Limb (tissue), 2 donors: ENCODE results near the gene UBASH3A.

ENCODE experiments used
- DNase-seq, 2 donors: peaks; one replicate each; pipeline ENCODE4 v3.0.0-alpha.2; 2016; ENCODE audit errors: extremely low spot score in 2 of 2

The UBASH3A gene

GRCh38 chr21:42403611-42404231, at the start of gene UBASH3A:
UBASH3A (plus strand) TSS chr21:42403902; CDS start chr21:42403946, 44 bp downstream.
- DNase-seq: no peak

GRCh38 chr21:42356046-42356445, 47.7 kb upstream of the UBASH3A start:
- DNase-seq: no peak

GRCh38 chr21:42356650-42357049, 47.1 kb upstream of the UBASH3A start:
- no peak for DNase-seq

GRCh38 chr21:42357307-42357706, 46.4 kb upstream of the UBASH3A start:
- no peak for DNase-seq

GRCh38 chr21:42358261-42358660, 45.4 kb upstream of the UBASH3A start:
- DNase-seq: no peak

GRCh38 chr21:42358937-42359336, 44.8 kb upstream of the UBASH3A start:
- no peak for DNase-seq

GRCh38 chr21:42360317-42360716, 43.4 kb upstream of the UBASH3A start:
- DNase-seq: no peak

- DNase-seq: no peak
These were observed 42.4 kb upstream of the UBASH3A start for GRCh38 chr21:42361286-42361685.

GRCh38 chr21:42362198-42362597, 41.5 kb upstream of the UBASH3A start:
- no peak for DNase-seq

- DNase-seq: no peak
These were observed 41.0 kb upstream of the UBASH3A start for GRCh38 chr21:42362700-42363099.

GRCh38 chr21:42363312-42363711, 40.4 kb upstream of the UBASH3A start:
- DNase-seq: no peak

- no peak for DNase-seq
These were observed 39.3 kb upstream of the UBASH3A start for GRCh38 chr21:42364304-42364865.

GRCh38 chr21:42365770-42366169, 37.9 kb upstream of the UBASH3A start:
- no peak for DNase-seq

- no peak for DNase-seq
These were observed 37.3 kb upstream of the UBASH3A start, which contains the start of gene TFF1 for GRCh38 chr21:42366292-42367010. TFF1 (minus strand) TSS chr21:42366535; CDS start chr21:42366495, 40 bp downstream.

GRCh38 chr21:42367367-42368165, 36.1 kb upstream of the UBASH3A start:
- no peak for DNase-seq

GRCh38 chr21:42369821-42370220, 33.9 kb upstream of the UBASH3A start:
- DNase-seq: no peak

- DNase-seq: no peak
These were observed 32.6 kb upstream of the UBASH3A start for GRCh38 chr21:42370894-42371654.

GRCh38 chr21:42373196-42373907, 30.4 kb upstream of the UBASH3A start:
- DNase-seq: no peak

- DNase-seq: no peak
These were observed 29.7 kb upstream of the UBASH3A start for GRCh38 chr21:42373908-42374455.

GRCh38 chr21:42374457-42374856, 29.2 kb upstream of the UBASH3A start:
- no peak for DNase-seq
